HepG2 (cell line): ENCODE data around the gene KANSL3. TPM values are rescaled to one million over a fixed set of nuclear protein-coding genes. Genes with fewer than 3 reads are reported as not detected.

ENCODE experiments used
- AGO2 ChIP-seq: fragments of 200-400 bp; formaldehyde crosslinking; optimal IDR thresholded peaks from 2 replicates; pipeline ENCODE3; 2017; ENCODE audit warnings: mild to moderate bottlenecking, low read depth, low read length, moderate library complexity
- FOXK2 ChIP-seq: fragments of 450-650 bp; IDR thresholded peaks from 2 replicates; pipeline ENCODE4 v1.6.1; 2016
- GRHL1 ChIP-seq: sonication (generic); formaldehyde crosslinking; conservative IDR thresholded peaks from 2 replicates; pipeline ENCODE4 v1.8.0; 2022; ENCODE audit warnings: missing genetic modification reagents
- HMGXB3 ChIP-seq: sonication (generic); formaldehyde crosslinking; IDR thresholded peaks from 2 replicates; pipeline ENCODE4 v1.4.0; 2020; ENCODE audit warnings: missing genetic modification reagents, borderline replicate concordance
- HNRNPUL1 ChIP-seq: fragments of 200-400 bp; formaldehyde crosslinking; IDR thresholded peaks from 2 replicates; pipeline ENCODE4 v1.6.1; 2017; ENCODE audit warnings: low read depth, mild to moderate bottlenecking, low read length, moderate library complexity
- JARID2 ChIP-seq: sonication (generic); formaldehyde crosslinking; IDR thresholded peaks from 2 replicates; pipeline ENCODE4 v1.8.1; 2023; ENCODE audit warnings: missing genetic modification reagents, inconsistent platforms; ENCODE audit not compliant: insufficient replicate concordance
- KAT2B ChIP-seq: fragments of 150-350 bp; IDR thresholded peaks from 2 replicates; pipeline ENCODE4 v1.6.1; 2014; ENCODE audit warnings: low read depth, low read length, borderline replicate concordance
- MAFF ChIP-seq: IDR thresholded peaks from 2 replicates; pipeline ENCODE4 v1.6.1; 2011; ENCODE audit warnings: low read depth, low read length, improper control_type of control experiment
- MBNL3 ChIP-seq: fragments of 250-450 bp; sonication (Bioruptor Pico); conservative IDR thresholded peaks from 2 replicates; pipeline ENCODE4 v1.8.0; 2022; ENCODE audit warnings: mild to moderate bottlenecking, inconsistent platforms
- MLLT10 ChIP-seq: sonication (generic); formaldehyde crosslinking; IDR thresholded peaks from 2 replicates; pipeline ENCODE4 v1.4.0; 2020; ENCODE audit warnings: missing genetic modification reagents
- MXD1 ChIP-seq: sonication (generic); formaldehyde crosslinking; IDR thresholded peaks from 2 replicates; pipeline ENCODE4 v1.4.0; 2020; ENCODE audit warnings: mild to moderate bottlenecking, missing genetic modification reagents
- PHF20 ChIP-seq: sonication (generic); formaldehyde crosslinking; IDR thresholded peaks from 2 replicates; pipeline ENCODE4 v1.5.0; 2020; ENCODE audit warnings: mild to moderate bottlenecking, missing genetic modification reagents
- THAP9 ChIP-seq: sonication (generic); formaldehyde crosslinking; IDR thresholded peaks from 2 replicates; pipeline ENCODE4; 2020; ENCODE audit warnings: missing genetic modification reagents, mild to moderate bottlenecking, borderline replicate concordance
- ZNF570 ChIP-seq: sonication (generic); formaldehyde crosslinking; IDR thresholded peaks from 2 replicates; pipeline ENCODE4 v1.4.0; 2020; ENCODE audit warnings: mild to moderate bottlenecking, missing genetic modification reagents, borderline replicate concordance
- ZNF850 ChIP-seq: sonication (generic); formaldehyde crosslinking; conservative IDR thresholded peaks from 2 replicates; pipeline ENCODE4 v1.9.0; 2021; ENCODE audit warnings: mild to moderate bottlenecking, missing genetic modification reagents
- ZNF891 ChIP-seq: sonication (generic); formaldehyde crosslinking; IDR thresholded peaks from 2 replicates; pipeline ENCODE4 v1.5.0; 2020; ENCODE audit warnings: mild to moderate bottlenecking, missing genetic modification reagents
- polyA plus RNA-seq, 8 experiments: library from polyadenylated mRNA; depleted of rRNA in 3 of 8; stranded (reverse) in 7 of 8; unstranded in 1 of 8; fragments of >200 nt; fragmentation: Illumina TruSeq in 4 of 8; extraction: Trizol in 4 of 8; gene quantifications; 2 replicates each; pipeline versions ENCODE4 v1.2.1 to v1.2.3, GENCODE V29; 2011 to 2016; ENCODE audit warnings: low read depth in 4 of 8, missing spikeins in 1 of 8, mixed read lengths in 1 of 8; ENCODE audit not compliant: insufficient read depth in 1 of 8
- total RNA-seq, 5 experiments: library from RNA; depleted of rRNA; stranded (reverse); fragments of >200 nt; fragmentation: Illumina TruSeq; extraction: Trizol; gene quantifications; 2 replicates each; pipeline ENCODE4 v1.2.3, GENCODE V29; 2016; ENCODE audit warnings: low read depth in 1 of 5
- TF ChIP-seq, protein P1 (sequence below): sonication (generic); formaldehyde crosslinking; IDR thresholded peaks from 2 replicates; pipeline ENCODE4 v1.9.0; 2021; ENCODE audit warnings: missing genetic modification reagents, mild to moderate bottlenecking, borderline replicate concordance

The KANSL3 gene
- total and polyA plus RNA-seq, 2 of the 13 experiments (the other 11 are each of a cell fraction or from before 2014, with no cell fraction given) = 20.8 to 37.3 TPM

DNA sequence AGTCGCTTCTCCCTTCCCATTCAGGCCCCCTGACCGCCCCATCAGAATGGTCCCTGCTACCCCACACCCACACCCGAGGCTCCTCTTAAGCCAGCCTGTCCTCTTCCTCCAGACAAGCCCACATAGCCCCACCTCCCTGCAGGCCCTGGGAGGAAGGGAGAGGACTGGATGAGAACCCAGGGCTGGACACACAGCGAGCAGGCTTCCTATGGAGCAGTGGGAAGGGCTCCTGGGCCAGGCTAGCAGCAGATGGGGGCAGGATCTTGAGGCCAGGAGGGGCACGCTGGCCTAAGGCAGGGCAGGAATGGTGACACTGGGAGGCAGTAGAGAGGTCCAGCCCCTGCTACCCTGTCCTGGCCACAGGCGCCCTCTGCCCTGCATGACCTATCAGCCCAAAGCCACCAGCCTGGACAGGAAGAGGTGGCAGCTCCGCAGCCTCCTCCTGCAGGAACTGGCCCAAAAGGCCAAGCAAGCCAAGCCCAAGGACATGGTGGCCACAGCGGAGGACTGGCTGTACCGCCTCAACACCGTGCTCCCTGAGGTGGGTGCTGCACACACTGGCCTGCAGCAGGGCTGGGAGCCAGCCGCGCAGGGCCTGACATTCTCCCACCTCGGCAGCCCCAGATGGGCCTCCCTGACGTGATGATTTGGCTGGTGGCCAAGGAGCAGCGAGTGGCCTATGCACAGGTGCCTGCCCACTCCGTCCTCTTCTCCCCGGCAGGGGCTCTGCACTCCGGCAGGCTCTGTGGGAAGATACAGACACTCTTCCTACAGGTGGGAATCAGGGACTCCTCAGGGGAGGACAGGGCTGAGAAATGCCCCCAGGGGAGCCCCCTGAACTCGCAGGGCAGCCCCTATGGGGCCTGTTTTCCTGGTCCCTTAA, 47.7 kb upstream of the KANSL3 start (continued):
- TF ChIP-seq HMGXB3 (0 out of 2 replicates have a peak, but pooled peaks have one; percentile 50), MAFF (no peak), JARID2 (CRISPR knock-in tag) (no peak), AGO2 (peak; percentile 28), ZNF850 (CRISPR knock-in tag) (no peak), KAT2B (no peak), PHF20 (no peak), ZNF891 (CRISPR knock-in tag) (peak; percentile 8; the same call in 1 of the 2 replicates), GRHL1 (CRISPR knock-in tag) (no peak), ZNF570 (CRISPR knock-in tag) (no peak), HNRNPUL1 (no peak), FOXK2 (no peak), THAP9 (CRISPR knock-in tag) (peak; percentile 88), MXD1 (CRISPR knock-in tag) (no peak), MBNL3 (no peak), MLLT10 (CRISPR knock-in tag) (no peak)
- TF ChIP-seq, protein P1, sequence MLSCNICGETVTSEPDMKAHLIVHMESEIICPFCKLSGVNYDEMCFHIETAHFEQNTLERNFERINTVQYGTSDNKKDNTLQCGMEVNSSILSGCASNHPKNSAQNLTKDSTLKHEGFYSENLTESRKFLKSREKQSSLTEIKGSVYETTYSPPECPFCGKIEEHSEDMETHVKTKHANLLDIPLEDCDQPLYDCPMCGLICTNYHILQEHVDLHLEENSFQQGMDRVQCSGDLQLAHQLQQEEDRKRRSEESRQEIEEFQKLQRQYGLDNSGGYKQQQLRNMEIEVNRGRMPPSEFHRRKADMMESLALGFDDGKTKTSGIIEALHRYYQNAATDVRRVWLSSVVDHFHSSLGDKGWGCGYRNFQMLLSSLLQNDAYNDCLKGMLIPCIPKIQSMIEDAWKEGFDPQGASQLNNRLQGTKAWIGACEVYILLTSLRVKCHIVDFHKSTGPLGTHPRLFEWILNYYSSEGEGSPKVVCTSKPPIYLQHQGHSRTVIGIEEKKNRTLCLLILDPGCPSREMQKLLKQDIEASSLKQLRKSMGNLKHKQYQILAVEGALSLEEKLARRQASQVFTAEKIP (CRISPR knock-in tag) = no peak
